ENCODE results near the gene ITFG1.

The ITFG1 gene

DNA sequence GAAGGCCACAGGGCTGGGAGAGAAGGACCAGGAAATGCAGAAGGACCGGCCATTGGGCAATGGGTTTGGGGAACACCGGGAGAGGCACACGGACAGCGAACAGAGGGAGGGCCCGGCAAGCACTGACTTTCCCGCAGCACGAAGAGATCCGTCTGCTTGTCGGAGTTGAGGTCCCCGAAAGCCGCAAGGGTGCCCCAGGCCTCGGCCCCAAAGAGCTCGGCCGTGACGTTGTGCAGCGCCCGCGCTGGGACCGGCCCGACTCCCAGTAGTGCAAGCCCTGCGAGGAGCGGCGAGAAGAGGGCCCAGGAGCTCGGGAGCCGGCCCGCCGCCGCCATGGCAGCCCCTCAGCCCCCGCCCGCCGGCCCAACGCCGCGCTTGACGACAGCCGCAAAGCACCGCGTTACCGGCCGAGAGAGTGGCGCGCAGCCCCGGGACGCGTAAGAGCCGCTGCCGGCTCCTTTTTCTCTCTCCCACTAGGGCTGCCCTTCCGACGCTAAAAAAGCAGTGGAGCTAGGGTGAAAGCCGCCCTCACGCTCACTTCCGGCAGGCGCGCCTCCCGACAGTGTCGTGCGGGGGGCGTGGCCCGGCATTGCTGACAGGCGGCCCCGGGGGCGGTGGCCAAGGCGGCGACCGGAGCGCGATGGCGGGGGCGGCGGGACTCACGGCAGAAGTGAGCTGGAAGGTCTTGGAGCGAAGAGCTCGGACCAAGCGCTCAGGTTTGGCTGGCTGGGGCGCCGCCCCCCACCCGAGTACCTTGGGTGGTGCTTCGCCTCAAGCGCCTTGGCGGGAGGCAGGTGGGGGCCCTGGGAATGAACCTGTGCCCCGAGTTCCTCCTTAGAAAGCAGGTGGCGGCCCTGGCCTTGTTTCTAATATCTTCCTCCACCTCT is at the start of gene ITFG1, which contains the start of gene PHKB:
ITFG1 (minus strand) TSS at position 353 of the 887 bp plus-strand sequence; CDS start at position 335, 18 bp downstream.
PHKB (plus strand) TSS at position 621 of the 887 bp plus-strand sequence; CDS start at position 641, 20 bp downstream.
- DNase-seq (ENCODE audit: low spot score): peak; percentile 53

GRCh38 chr16:47507701-47508100 is 46.8 kb upstream of the ITFG1 start:
- no peak for DNase-seq (ENCODE audit: low spot score)

DNA sequence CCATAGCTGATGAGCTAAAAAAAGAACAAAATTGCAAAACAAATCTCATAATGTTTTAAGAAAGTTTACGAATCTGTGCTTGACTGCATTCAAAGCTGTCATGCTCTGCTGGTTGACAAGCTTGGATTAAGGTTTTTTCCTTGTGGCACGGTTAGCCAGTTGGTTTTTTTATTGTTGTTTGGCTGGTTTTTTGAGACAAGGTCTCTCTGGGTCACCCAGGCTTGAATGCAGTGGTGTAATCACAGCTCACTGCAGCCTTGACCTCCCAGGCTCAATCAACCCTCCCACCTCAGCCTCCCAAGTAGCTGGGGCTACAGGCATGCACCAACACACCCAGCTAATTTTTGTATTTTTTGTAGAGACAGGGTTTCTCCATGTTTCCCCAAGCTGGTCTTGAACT is 45.9 kb upstream of the ITFG1 start:
- DNase-seq (ENCODE audit: low spot score): no peak

DNA sequence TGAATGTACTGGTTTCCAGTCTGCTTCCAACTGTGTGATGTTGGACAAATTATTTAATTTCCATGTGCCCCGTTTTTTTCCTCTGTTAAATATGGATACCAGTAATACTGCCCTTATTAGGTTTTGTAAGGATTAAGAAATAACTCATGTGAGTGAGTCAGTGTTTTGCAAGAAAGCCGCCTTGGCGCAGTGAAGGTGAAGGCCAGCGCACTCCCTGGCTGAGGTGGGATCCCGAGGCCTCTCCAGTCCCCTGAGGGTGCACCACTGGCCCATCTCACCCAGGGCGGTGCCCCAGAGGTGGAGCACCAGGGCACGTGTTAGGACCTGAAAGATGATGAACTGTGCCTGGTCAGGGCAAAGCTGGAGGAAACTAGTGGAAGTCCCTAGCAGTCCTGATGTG is 43.7 kb upstream of the ITFG1 start:
- no peak for DNase-seq (ENCODE audit: low spot score)

DNA sequence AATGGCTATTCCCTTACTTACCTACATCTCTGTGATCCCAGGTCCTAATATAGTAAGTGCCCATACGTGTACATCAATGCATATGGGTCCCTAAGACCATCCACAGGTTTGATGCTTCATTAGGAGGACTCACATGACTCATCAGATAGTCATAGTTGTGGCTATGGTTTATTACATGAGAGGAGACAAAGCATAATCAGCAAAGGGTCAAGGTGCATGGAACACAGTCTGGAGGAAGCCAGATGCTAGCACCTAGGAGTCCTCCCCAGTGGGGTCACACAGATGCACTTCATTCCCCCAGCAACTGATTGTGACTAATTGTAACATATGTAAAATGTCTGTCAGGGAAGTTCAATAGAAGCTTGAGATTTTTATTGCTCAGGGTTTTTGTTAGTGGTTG is 43.1 kb upstream of the ITFG1 start:
- no peak for DNase-seq (ENCODE audit: low spot score)

- DNase-seq (ENCODE audit: low spot score): no peak
Measured at GRCh38 chr16:47499700-47500264, 38.9 kb upstream of the ITFG1 start.

DNA sequence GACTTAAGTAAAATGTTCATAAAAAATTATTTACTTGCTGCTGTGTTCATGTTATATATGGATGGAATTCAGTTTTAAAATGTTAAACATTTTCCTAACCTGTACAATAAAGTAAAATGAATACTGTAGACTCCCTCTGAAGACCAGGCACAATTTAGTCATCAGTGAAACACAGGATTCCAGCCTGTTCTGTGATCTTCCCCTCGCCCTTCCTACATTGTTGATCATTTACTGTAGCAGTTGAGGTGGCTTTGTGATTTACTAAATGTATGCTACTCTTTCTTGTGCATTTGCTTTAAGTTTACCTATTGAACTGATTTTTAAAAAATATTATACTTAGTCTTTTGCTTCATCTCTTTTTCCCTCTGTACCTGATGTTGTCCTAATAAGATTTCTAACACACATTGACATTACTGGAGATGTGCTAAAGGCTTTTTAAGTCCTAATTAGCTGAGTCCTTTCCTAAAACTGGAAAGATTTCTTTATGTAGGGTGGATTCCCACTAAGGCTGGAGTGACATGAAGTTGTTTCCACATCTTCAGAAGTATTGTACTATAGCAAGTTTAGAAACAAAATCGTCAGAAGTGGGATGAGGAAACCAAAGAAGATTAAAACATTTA is 38.3 kb upstream of the ITFG1 start:
- DNase-seq (ENCODE audit: low spot score): no peak

GRCh38 chr16:47493381-47494337 is 32.8 kb upstream of the ITFG1 start:
- DNase-seq (ENCODE audit: low spot score): no peak

GRCh38 chr16:47492428-47493377 is 31.8 kb upstream of the ITFG1 start:
- DNase-seq (ENCODE audit: low spot score): no peak

DNA sequence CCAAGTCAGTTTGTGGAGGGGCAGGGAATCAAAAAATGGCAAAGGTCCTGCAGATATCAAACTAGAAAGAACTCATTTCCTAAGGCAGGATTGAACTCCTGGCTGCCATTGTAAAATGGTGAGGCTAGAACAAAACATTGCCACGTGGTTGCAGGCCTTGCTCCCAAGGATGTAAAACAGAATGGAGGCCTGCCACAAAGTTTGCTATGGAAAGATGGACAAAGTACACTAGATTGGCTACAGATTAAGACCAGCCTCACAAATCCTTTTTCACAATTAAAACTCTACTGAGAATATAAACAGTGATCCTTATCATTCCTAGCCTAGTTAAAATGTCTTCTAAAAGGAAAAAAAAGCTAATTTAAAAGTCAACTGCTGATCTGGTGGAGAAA is 31.2 kb upstream of the ITFG1 start:
- no peak for DNase-seq (ENCODE audit: low spot score)

DNA sequence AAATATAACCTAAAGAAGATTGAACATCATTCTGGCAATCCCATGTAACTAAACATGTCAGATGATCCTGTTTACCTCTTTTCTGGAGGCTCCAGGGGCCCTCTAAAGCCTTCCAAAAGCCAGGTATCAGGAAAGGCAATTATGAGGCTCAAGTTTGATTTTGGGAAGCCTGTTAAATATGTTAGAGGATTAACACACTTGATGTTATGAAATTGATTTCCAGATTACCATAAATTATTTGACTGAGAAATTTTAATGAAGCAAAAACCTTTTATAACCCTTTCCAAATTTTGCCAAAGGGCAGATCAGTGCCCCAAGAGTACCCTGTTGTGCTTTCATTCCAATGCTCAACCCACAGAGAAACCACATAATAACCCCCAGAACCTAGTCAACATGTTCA is 29.6 kb upstream of the ITFG1 start:
- no peak for DNase-seq (ENCODE audit: low spot score)

- DNase-seq (ENCODE audit: low spot score): no peak
Measured at GRCh38 chr16:47488051-47488450, 27.2 kb upstream of the ITFG1 start.

DNA sequence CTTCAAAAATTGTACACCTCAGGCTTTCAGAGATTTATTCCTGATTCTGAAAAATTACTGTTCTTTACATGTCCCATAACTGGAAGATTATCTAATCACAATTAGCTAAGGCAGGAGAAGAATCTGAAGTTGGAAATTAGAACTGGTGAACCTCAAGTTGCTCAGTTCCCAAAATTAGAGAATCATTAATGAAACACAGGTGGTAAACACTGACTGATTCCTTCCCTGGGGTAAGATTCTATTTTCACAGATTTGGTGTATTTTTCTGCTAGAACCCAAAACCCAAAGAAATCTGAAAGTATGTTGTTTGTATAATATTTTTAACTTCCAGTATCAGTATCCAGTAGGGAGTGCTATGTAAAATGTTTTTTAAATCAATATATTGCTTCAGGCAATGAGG is 26.0 kb upstream of the ITFG1 start:
- DNase-seq (ENCODE audit: low spot score): no peak

GRCh38 chr16:47483616-47484015 is 22.8 kb upstream of the ITFG1 start:
- DNase-seq (ENCODE audit: low spot score): no peak

- DNase-seq (ENCODE audit: low spot score): no peak
Measured at GRCh38 chr16:47481698-47482374, 21.0 kb upstream of the ITFG1 start.

DNA sequence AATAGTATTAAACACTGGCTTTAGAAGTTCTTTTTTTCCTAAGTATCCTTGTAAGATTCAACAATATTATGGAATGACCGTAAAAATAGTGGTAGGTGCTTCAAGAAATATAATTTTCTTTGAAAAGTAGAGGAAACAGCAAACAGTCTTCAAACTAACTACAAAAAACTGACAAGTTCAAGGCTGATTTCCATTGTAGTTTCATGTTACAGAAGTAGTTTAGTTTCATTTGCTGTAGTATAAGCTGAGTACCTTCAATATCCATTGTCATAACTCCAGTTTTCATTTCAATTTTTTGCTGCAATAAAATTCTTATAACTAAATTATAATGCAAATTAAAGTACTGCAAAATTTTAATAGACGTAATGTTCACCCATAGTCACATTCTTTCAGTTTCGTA is 19.5 kb upstream of the ITFG1 start:
- no peak for DNase-seq (ENCODE audit: low spot score)

- DNase-seq (ENCODE audit: low spot score): no peak
Measured at GRCh38 chr16:47477679-47478078, 16.8 kb upstream of the ITFG1 start.

GRCh38 chr16:47476654-47477345 is 15.9 kb upstream of the ITFG1 start:
- no peak for DNase-seq (ENCODE audit: low spot score)

DNA sequence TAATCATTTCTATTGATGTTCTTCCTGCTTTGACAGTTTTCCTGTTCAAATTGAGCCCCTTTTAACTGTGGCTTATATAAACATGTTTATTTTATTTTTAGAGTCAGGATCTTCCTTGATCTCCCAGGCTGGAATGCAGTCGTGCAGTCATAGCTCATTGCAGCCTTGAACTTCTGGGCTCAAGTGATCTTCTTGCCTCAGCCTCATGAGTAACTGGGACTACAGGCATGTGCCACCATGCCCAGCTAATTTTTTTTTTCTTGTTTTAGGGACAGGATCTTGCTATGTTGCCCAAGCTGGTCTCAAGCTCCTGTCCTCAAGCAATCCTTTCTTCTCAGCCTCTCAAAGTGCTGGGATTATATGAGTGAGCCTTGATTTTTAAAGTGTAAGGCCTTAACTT is 14.9 kb upstream of the ITFG1 start:
- no peak for DNase-seq (ENCODE audit: low spot score)

- no peak for DNase-seq (ENCODE audit: low spot score)
Measured at GRCh38 chr16:47473792-47474191, 12.9 kb upstream of the ITFG1 start.
